NK-92 (cell line): ENCODE data around the gene SLC24A1.

Source experiments
- DNase-seq: peaks from one replicate; lab custom pipeline; 2025; ENCODE audit not compliant: unreplicated experiment; lab: John Stamatoyannopoulos, UW

Gene SLC24A1

DNA sequence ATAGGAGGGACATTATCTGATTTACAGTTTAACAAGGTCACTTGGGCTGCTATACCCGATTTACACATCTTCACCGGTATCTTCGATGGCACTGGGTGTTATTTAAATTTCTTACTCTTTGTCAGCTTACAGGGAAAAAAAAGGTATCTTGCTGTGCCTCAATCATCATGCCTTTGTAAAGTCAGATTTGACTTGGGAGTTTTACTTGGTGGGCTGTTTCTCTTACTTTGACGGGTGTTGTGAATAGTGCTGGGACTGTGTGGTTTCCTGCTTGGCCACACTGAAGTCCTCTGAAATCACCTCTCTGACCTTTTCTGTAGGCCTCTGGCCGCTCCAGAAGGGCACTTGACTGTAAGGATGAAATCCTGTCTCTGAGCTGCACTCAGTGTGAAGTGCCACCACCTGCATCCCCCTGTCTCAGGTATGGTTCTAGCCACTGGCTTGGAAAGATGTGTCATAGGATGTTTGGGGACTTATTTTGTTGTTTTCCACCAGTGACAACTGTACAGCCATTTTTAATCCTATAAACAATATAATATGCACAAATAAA, 3.1 kb upstream of the SLC24A1 start:
- DNase-seq = no peak

DNA sequence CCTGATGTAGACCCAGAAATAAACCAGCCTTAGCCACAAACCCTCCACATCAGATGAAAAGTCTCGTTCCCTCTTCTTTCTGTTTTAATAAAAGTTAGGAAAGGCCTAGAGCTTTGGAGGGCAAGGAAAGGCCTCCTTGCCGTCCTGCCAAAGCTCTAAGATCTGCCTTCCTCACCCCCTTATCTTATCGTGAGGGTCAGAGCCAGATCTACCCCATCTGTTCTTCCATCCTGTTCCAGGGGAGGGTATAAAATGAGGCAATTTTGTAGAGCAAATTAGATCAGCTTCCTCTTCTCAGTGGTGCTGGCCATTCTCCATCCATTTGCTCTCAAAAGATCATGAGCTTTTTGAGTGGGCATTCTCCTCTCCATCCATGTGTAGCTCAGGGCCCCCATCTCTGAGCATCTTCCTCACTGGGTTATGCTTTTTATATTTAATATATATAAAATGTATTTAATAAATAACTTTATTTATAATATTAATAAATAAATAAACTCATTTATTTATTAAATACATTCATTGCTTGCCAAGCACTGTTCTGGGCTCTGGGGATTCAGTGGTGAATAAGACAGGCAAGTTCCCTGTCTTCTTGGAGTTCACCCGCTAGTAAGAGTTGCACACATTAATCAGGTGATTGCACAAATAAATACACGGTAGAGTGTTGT, 2.0 kb upstream of the SLC24A1 start:
- DNase-seq = no peak

DNA sequence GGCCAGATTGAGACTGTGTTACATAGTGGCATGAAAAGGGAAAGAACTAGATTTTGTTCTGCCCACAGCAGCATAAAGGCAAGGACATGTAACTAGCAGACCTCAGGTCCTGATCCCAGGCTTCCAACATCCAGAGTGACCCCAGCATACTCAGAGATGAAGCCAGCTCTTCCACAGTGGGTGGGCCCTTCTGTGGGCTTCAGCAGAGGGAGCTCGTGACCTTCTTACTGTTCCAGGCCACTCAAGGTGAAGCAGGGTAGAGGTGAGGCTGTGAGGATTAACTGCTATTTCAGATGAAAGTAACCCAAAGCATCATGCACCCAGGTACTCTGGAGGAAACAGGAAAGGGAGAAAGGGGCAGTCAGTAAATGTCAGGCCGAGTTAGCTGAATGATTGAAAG, 905 bp upstream of the SLC24A1 start:
- no peak for DNase-seq

DNA sequence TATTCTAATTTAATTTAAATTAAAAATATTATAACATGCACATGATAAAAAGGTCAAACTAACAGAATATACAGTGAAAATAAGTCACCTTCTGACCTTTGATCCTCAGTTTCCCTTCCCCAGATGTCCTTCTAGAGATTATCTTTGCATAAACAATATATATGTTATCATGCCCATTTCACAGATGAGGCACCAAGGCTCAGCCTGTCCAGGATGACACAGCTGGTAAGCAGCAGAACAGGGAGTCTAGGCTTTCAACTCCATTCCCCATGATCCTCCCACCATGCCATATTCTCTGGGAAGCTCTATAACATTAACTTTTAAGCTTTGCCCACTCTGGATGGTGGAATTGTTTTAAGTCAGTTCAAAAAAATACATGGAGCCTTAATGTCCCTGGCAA, 1.4 kb downstream of the SLC24A1 start:
- DNase-seq = no peak

DNA sequence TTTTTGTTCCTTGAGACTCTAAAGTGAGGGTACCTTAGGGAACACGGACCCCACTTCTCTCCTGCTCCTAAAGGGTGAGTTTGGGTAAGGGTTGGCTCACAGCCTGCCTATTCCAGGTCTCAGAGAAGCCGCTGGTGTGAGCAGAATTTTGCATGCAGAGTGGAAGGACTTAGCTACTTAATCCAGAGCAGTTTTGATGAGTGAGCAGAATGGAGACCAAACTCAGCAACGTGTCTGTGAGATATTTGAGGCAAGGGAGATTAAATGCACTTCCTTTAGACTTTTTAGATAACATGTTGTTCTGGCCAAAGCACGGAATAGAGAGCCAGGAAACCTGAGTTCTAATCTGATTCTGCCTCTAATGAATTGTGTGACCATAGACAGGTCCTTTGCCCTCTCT, 5.1 kb downstream of the SLC24A1 start:
- DNase-seq = no peak

DNA sequence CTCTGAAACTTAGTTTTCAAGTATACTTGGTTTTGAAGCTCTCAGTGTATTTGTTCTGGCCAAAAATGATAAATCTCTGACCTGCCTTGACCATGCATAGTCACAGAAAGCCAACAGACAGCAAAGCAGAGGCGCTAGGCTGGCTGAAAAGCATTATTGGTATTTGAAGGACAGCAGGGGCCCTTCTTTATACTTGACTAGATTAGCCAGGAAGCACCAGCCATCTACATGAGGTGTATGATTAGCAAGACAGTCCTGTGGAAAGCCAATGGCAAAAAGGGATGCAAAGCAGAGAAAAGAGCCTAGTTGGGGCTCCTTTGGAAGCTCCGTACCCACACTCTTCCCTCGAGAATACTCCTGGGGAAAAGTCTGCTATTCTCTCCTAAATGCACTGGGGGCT, 7.8 kb downstream of the SLC24A1 start:
- no peak for DNase-seq

DNA sequence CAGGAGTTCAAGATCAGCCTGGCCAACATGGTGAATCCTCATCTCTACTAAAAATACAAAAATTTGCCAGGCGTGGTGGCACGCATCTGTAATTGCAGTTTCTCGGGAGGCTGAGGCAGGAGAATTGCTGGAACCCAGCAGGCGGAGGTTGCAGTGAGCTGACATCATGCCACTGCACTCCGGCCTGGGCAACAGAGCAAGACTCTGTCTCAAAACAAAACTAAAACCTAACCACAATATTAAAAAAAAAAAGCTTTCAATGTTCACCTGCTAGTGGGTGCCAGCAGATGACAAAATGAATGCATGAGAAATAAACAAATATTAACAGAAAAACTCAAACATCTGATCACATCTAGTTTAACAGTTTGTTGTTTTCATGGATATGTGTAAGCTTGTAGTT, 9.0 kb downstream of the SLC24A1 start:
- DNase-seq = no peak

DNA sequence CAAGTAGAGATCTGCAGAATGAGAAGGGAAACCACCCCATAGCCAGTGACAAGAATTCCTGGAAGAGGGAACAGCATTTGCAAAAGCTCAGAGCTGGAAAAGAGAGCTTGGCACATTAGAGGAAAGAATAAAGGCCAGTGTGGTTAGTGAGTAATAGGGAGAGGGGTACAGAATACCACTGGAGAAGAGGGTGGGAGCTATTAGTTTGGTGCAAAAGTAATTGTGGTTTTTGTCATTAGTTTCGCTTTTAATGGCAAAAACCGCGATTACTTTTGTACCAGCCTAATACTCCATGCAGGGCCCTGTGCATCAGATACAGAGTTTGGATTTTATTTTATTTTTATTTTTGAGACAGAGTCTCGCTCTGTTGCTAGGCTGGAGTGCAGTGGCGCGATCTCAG, 9.8 kb downstream of the SLC24A1 start:
- no peak for DNase-seq

DNA sequence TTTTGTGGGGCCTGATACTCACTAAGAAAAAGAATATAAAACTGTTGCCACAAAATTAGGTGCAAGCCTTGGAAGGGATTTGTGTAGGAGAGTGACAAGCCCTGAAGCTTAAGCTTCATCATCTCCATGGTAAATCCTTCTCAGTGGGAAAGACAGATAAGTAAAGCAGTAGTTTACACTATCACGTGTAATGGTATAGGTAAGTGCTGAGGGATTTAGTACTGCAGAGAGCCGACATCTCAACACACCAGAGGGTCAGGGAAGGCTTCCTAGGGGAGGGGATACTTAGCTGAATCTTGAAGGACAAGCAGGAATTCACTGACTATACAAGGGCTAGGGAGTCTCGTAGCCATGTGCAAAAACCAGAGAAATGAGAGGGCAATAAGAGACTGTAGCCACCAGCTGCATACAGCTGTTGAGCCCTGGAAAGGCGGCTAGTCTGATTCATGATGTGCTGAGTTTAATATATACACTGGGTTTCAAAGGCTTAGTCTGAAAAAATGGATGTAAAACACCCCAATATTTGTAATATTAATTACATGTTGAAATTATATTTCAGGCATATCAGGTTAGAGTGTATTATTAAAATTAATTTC, 11.1 kb downstream of the SLC24A1 start:
- DNase-seq = no peak

DNA sequence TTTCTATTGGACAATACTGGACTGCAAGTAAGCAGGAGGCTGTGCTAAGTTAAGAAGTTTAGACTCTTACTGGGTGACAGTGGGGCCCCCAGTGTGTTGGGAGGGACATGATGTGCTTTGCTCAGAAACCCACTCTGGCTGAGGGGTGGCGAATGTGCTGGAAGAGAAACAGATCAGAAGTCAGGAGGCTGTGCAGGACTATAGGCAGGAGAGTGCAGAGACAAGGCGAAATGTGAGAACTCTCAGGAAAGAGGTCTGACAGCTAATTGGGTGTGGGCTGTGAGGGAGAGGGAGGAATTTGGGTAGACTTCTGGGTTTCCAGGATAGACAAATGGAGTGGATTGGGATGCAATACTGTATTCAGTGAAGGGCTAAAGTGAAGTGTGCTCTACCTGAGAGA, 12.0 kb downstream of the SLC24A1 start:
- DNase-seq = no peak

DNA sequence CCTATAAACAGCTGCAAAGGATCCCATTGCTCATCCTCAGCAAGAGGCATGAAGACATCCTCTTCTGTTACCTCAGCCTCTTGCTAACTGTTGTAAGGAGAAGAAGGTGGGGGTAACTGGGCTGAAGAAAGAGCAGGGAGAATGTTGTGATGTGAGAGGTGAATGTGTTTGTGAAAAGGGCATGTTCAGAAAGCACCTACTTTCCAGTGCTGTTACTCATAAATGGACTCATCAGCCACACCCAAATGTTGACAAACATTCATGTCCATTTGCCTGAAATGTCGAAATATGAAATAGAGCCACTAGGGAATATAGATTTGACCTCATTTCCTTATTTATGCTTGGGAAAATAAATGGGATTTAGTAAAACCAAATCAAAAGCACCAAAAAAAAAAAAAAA, 12.6 kb downstream of the SLC24A1 start:
- DNase-seq = no peak

DNA sequence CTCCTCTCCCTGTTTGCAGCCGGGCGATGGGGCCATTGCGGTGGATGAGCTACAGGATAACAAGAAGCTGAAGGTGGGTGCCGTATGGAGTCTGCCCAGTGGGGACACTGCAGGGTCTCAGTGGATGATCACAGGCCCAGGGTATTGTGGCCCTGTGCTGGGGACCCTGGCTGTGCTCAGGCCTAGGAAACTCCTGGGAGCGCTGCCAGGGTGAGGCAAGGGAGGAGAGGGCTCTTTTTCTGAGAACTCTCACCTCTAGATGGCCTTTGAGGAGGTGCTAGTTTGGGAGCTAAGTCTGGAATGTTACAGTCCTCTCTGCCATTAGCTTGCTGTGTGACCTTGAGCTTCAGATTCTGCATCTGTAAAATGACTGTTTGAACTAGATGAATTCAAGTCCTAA, 16.4 kb downstream of the SLC24A1 start:
- DNase-seq = no peak

DNA sequence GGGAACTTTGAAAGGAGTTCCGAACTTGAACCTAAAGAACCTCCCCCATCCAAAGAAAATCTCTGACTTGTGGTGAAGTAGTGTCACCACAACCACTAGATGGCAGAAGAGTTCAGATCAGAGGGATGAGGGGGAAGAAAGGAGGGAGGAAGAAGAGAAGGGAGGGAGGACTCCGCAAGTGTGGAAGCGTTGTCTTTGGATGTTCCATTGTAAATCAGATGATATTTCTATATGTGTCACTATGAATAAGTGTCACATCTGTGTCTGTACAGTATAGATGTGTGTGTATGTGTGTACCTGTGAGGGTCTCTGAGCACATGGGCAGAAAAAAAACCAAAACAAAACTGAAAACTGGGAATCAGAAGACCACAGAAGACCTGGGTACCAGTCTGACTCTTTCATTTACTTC, 16.9 kb downstream of the SLC24A1 start:
- no peak for DNase-seq

DNA sequence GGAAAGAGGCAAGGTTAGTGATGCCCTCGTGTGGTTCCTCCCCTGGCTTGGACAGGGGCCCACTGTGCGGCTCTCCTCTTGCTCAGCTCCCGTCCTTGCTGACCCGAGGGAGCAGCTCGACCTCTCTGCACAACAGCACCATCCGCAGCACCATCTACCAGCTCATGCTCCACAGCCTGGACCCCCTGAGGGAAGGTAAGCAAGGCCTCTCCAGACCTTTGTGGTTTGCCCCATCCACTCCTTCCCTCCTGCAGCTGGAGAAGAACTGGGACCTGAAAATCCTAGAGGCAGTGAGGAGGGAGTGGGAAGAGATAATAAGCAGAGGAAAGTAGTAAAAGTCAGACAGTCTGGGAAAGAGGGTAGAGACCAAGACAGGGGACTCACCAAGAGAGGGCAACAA, 17.8 kb downstream of the SLC24A1 start:
- DNase-seq = no peak

DNA sequence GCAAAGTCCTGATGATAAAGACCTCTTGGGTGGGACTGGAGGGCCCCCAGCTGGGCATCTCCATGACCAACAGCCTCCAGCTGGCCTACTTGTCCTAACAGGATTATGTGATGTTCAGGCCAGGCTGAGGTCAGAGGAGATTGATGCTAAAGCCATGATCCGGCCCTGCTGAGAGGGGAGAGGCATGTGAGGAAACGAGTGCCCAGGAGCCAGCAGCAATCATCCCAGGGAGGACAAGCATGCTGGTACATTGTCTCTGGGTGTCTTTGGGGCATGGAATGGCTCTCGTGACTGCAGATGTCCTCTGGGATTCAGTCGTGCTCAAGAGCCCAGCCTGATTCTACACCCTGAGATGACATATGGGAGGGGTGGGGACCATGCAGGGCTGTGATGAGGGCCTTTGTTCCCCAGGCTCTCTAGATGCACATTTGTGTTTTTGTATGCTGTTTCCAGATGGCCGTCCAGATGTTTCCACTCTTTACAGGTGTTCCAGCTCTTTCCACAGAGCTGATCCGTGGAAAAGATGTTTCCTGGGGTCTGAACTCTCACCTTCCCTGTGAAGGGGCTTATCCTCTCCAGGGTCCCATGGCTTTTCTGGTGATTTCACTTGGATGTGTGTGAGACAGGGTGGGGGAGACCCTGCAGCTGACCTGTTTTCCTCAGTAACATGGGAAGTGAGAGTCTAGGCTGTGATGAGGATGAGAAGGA, 20.2 kb downstream of the SLC24A1 start:
- no peak for DNase-seq

DNA sequence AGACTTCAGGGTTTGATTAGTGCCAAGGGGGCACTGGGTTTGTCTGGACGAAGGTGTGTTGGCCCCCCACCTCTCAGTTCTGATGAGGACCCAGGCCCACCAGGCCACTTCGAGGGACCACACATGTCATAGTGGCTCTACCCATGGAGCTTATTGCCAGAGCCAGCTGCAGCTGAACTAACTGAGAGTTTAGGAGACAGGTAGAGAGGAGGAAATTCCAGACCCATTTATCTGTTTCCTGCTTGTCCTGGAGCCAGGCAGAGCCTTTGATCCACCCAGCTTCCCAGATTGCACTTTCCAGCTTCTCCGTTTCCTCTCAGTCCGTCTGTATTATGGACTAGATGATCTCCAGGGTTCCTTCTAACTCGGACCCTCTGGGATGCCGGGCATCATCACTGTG, 20.9 kb downstream of the SLC24A1 start:
- no peak for DNase-seq

DNA sequence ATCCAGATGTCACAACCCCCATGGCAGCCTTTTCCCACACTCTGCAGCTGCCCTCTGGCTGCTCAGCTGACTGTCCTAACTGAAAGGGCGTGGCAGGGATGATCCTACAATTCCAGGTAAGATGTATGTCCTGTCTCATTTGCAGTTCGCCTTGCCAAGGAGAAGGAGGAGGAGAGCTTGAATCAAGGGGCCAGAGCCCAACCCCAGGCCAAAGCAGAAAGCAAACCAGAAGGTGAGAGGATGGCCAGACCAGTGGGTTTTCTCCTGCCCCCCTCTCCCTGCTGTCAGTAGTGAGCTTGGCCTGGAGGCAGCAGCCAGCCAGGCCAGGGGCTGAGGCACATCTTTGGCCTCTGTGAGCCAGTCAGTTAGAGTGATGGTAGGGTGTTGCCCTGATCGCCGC, 22.5 kb downstream of the SLC24A1 start:
- no peak for DNase-seq

DNA sequence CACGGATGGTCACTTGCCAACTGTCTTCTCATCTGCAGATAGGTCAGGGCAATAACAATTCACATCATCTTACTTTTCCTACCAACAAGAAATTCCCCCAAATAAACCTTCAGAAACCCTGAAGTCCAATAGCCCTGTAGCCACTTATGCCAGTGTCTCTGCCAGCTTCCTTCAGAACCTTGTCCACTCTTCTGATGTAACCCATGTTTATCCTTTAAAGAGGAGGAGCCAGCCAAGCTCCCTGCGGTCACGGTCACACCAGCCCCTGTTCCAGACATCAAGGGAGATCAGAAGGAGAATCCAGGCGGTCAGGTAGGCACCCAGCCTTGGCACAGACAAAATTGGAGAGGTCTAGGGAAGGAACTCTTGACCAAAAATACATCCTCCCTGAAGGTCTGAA, 23.7 kb downstream of the SLC24A1 start:
- no peak for DNase-seq

DNA sequence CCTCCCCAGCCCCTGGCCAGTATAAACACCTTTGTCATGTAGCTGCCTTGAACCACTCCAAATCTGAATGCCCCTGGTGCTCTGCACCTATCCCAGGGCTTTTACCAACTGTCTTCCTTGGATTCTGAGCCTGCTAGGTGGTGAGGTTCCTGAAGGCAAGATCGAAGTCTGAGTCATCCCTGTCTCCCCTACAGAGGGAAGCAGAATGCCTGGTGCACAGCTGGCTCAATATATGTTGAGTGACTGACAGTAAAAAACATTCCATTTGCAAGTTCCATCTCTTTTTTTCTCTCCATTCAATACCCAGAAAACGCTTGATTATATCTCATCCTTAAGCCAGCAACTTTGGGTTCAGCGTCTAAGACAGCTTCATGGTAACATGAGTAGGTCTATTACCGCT, 24.7 kb downstream of the SLC24A1 start:
- DNase-seq = no peak

DNA sequence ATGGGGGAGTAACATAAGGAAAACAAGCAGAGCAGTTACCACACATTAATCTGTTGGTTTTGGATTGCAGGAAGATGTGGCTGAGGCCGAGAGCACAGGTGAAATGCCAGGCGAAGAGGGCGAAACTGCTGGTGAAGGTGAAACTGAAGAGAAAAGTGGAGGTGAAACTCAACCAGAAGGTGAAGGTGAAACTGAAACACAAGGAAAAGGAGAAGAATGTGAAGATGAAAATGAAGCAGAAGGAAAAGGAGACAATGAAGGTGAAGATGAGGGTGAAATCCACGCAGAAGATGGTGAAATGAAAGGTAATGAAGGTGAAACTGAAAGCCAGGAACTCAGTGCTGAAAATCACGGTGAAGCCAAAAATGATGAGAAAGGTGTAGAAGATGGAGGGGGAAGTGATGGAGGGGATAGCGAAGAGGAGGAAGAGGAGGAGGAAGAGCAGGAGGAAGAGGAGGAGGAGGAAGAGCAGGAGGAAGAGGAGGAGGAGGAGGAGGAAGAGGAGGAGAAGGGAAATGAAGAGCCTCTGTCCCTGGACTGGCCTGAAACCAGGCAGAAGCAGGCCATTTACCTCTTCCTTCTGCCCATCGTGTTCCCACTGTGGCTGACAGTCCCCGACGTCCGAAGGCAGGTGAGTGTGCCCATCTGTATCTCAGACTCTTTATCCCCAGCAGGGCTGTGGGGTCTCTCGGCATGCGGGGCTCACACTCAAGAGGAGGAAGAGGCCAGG, 28.7 kb downstream of the SLC24A1 start:
- no peak for DNase-seq

DNA sequence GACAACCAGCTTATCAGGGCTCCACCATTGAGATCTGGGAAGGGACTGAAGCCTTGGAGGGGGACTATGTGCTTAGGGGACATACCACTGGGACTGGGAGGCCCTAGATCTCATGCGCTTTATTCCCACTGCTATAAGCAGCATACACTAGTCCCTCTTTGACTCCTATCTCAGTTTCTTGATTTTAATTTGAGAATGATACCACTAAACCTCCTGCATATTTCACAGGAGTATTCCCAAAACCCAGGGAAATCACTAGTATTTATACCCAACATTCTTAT, 29.2 kb downstream of the SLC24A1 start:
- DNase-seq = no peak
